GM12875 (cell line): ENCODE measurements around the gene TMEM147.

Source experiments
- H3K4me3 ChIP-seq: one replicate; pipeline ENCODE4 v1.5.1; 2011; ENCODE audit warnings: low read depth, low read length, control low read depth
- CTCF ChIP-seq: IDR thresholded peaks from 2 replicates; pipeline ENCODE4 v1.5.1; 2011; ENCODE audit warnings: low read depth, mild to moderate bottlenecking, control low read depth, inconsistent platforms, low read length, moderate library complexity, borderline replicate concordance; ENCODE audit not compliant: insufficient read depth

TMEM147 gene

DNA sequence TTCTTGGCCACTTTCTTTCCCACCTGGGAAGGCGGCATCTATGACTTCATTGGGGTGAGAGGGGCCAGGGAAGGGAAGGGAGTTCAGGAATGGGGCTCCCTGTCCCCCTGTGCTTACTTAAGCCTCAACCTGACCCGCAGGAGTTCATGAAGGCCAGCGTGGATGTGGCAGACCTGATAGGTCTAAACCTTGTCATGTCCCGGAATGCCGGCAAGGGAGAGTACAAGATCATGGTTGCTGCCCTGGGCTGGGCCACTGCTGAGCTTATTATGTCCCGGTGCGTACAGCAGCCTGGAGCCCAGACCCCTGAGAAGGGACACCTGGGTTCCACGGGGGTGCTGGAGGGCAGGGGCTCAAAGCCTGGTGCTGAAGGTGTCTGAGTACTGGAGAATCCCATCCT is 1.1 kb downstream of the TMEM147 start:
- no peak for TF ChIP-seq CTCF
- peak overlapping the region; percentile 77 for H3K4me3 ChIP-seq

GRCh38 chr19:35549174-35549788 is 3.9 kb downstream of the TMEM147 start:
- H3K4me3 ChIP-seq, result no peak overlapping the region
- peak; percentile 72 for TF ChIP-seq CTCF

DNA sequence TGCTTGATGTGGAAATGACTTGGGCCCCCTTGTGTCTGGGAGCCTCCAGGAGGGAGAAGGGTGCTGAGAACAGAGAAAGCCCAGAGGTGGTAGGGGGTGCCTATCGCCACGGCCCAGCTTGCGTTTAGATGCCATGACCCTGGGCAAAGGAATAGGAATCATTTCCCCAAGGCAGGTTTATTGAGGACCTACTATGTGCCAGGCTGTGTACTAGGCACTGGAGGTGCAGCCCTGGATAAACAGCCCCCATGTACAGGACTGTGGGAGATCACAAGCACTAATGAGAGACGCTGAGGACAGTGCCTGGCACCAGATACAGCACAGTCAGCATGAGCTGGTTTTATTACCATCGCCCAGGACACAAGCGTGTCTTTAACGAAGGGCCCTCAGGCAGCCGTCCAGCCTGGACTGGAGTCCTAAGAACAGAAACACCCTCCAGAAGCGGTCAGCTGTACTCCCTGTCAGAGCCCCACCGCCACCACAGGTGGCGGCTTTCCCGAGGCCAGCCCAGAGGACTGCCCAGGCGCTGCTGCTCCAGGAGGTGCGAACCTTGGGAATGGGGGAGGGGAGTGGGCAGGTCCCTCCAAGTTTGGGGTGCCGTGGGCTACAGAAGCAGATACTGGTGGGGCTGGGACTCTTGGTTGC is 4.6 kb downstream of the TMEM147 start:
- H3K4me3 ChIP-seq, result no peak overlapping the region
- no peak for TF ChIP-seq CTCF

- no peak for TF ChIP-seq CTCF
- H3K4me3 ChIP-seq, result no peak overlapping the region
Observed at GRCh38 chr19:35551091-35551810, 5.8 kb downstream of the TMEM147 start.

DNA sequence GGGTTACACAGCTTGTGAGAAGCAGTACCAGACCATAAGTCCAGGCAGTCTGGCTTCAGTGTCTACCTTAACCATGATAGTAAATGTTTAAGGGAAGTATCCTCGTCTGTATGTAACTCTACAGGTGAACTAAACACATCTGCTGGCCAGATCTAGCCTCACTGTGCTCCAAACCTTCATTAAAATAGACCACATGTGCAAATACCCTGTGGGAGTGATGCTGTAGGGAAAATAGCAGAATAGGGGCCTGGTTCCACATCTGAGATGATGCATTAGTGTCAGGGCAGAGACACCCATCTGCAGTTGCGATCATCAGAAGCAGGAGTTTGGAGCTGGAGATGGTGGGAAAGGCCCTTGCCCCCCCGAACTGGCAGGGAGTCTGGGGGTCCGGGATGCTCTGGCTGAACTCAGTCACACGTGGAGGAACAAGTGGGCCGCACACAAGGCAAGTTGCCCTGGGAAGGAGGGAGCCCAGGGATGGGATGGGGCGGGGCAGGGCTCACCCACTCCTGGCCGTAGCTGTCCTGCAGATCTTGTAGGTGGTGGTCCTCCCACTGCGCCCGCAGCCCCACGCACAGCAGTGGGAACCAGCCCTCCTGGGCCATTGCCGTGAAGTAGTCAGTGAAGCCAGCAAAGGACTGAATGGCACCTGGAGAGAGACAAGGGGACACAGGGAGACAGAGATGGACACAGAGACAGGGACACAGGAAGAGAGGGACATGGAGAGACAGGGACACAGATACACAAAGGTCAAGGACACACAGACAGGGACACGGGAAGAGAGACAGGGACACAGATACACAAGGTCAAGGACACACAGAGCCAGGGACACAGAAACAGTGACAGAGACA is 7.3 kb downstream of the TMEM147 start:
- no peak overlapping the region for H3K4me3 ChIP-seq
- no peak for TF ChIP-seq CTCF

GRCh38 chr19:35553385-35554000 is 8.1 kb downstream of the TMEM147 start:
- TF ChIP-seq CTCF, result no peak
- no peak overlapping the region for H3K4me3 ChIP-seq
